ENCODE data around the gene FLNB.

- TF ChIP-seq CTCF (IDR thresholded peaks at IDR 0.05; ENCODE audit: low read length) (no peak), EZH2 (optimal IDR thresholded peaks at IDR 0.05; ENCODE audit: low read depth, low read length) (no peak), EZH2phosphoT487 (IDR thresholded peaks at IDR 0.05; ENCODE audit: low read length) (no peak)
Observed at GRCh38 chr3:58028902-58029301, 20.7 kb downstream of the FLNB start.
